Urinary bladder (tissue), 4 donors: ENCODE results near the gene C2orf92. TPM values are rescaled to one million over a fixed set of nuclear protein-coding genes. Genes with fewer than 3 reads are reported as not detected.

Experiments used
- DNase-seq: peaks from one replicate; pipeline ENCODE4 v3.0.0-alpha.2; 2015; ENCODE audit errors: extremely low spot score
- H3K27ac ChIP-seq: one replicate; pipeline ENCODE4 v1.5.1; 2013; ENCODE audit warnings: low read depth, mild to moderate bottlenecking, moderate library complexity
- H3K36me3 ChIP-seq: one replicate; pipeline ENCODE4 v1.6.1; 2013; ENCODE audit warnings: mild to moderate bottlenecking, moderate library complexity; ENCODE audit not compliant: insufficient read depth
- H3K4me1 ChIP-seq: one replicate; pipeline ENCODE4 v1.6.1; 2013; ENCODE audit warnings: mild to moderate bottlenecking, moderate library complexity; ENCODE audit not compliant: insufficient read depth
- H3K4me3 ChIP-seq: one replicate; pipeline ENCODE4 v1.5.1; 2013; ENCODE audit warnings: low read depth, low read length
- WGBS: extraction: QIAGEN DNeasy Blood & Tissue Kit; methylation state at CpG from one replicate; pipeline ENCODE4 v1.1.7; 2013; 5-methylcytosine and 5-hydroxymethylcytosine counted together
- polyA plus RNA-seq: library from polyadenylated mRNA; stranded (reverse); fragments of 200-250 nt; gene quantifications from one replicate; pipeline ENCODE4 v1.2.3, GENCODE V29; 2013
- total RNA-seq: library from RNA; depleted of rRNA; stranded (reverse); fragments of >200 nt; gene quantifications from one replicate; pipeline ENCODE4 v1.2.3, GENCODE V29; 2014
- donor health status: healthy with polysubstance abuse.
- donor health status: healthy.

C2orf92 gene
- total and polyA plus RNA-seq, 2 donors: 1.7 to 11.2 TPM

GRCh38 chr2:97654791-97655190 lies 14.7 kb upstream of the C2orf92 start:
- WGBS: 97% methylated on average over 2 of the region's 2 CpGs
- H3K36me3 ChIP-seq: peaks cover 3% of the 10 kb centered on the region
- no peaks in the 10 kb centered on the region for H3K4me1 ChIP-seq
- H3K27ac ChIP-seq: no peak overlapping the region
- DNase-seq: no peak
- no peak overlapping the region for H3K4me3 ChIP-seq

GRCh38 chr2:97656129-97656755 lies 13.3 kb upstream of the C2orf92 start:
- 92% methylated on average over 7 of the region's 7 CpGs for WGBS
- peaks cover 3% of the 10 kb centered on the region for H3K36me3 ChIP-seq
- no peaks in the 10 kb centered on the region for H3K4me1 ChIP-seq
- DNase-seq: no peak
- no peak overlapping the region for H3K4me3 ChIP-seq
- H3K27ac ChIP-seq: no peak overlapping the region

GRCh38 chr2:97656905-97657587 lies 12.5 kb upstream of the C2orf92 start:
- H3K27ac ChIP-seq: no peak overlapping the region
- H3K4me3 ChIP-seq: no peak overlapping the region
- no peak for DNase-seq
- WGBS: 79% methylated on average over 15 of the region's 15 CpGs
- no peaks in the 10 kb centered on the region for H3K4me1 ChIP-seq
- peaks cover 3% of the 10 kb centered on the region for H3K36me3 ChIP-seq

GRCh38 chr2:97657986-97658690 lies 11.4 kb upstream of the C2orf92 start:
- WGBS: 91% methylated on average over 37 of the region's 37 CpGs
- H3K4me1 ChIP-seq: no peaks in the 10 kb centered on the region
- H3K27ac ChIP-seq: no peak overlapping the region
- H3K36me3 ChIP-seq: peaks cover 3% of the 10 kb centered on the region
- no peak overlapping the region for H3K4me3 ChIP-seq
- no peak for DNase-seq

- peaks cover 3% of the 10 kb centered on the region for H3K36me3 ChIP-seq
- H3K27ac ChIP-seq: no peak overlapping the region
- H3K4me1 ChIP-seq: no peaks in the 10 kb centered on the region
- DNase-seq: no peak
- 75% methylated on average over 13 of the region's 13 CpGs for WGBS
- H3K4me3 ChIP-seq: no peak overlapping the region
Observed at GRCh38 chr2:97658691-97659157, 10.8 kb upstream of the C2orf92 start.

DNA sequence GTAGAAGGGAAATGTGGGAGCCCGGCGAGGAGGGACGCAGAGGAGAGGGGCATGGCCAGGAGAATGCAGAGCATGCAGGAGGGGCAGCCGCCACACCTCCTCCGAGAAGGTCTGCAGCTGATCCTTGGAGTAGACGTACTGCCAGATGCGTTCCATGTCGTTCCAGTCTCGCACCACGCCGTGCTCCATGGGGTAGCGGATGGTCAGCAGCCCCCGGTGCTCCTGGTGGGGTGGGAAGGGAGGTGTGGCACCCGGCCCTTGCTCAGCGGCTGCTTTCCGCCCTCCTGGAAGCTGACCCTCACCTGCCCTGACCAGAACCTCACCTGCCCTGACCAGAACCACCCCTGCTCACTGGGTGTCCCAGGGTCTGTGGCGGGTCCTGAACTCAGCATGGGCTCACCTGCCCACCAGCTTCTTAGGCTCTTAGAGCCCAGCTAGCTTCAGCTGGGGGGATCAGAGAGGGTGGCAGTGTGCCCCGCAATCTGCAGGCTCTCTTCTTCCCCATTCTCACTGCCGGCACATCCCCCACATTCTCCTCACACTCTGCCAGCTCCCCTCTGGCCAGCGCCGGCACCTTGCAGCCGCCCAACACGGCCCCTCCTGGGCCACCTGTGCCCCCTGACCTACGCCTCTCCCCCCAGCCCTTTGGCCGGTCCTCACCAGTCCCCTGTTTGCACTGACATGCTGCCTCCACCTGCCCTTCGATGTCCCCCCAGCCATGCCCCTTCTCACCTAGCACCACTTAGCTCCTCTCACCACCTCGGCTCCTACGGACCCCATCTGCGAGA lies 10.1 kb upstream of the C2orf92 start:
- no peak for DNase-seq
- H3K4me3 ChIP-seq: no peak overlapping the region
- no peak overlapping the region for H3K27ac ChIP-seq
- peaks cover 3% of the 10 kb centered on the region for H3K36me3 ChIP-seq
- WGBS: 88% methylated on average over 29 of the region's 29 CpGs
- H3K4me1 ChIP-seq: no peaks in the 10 kb centered on the region

DNA sequence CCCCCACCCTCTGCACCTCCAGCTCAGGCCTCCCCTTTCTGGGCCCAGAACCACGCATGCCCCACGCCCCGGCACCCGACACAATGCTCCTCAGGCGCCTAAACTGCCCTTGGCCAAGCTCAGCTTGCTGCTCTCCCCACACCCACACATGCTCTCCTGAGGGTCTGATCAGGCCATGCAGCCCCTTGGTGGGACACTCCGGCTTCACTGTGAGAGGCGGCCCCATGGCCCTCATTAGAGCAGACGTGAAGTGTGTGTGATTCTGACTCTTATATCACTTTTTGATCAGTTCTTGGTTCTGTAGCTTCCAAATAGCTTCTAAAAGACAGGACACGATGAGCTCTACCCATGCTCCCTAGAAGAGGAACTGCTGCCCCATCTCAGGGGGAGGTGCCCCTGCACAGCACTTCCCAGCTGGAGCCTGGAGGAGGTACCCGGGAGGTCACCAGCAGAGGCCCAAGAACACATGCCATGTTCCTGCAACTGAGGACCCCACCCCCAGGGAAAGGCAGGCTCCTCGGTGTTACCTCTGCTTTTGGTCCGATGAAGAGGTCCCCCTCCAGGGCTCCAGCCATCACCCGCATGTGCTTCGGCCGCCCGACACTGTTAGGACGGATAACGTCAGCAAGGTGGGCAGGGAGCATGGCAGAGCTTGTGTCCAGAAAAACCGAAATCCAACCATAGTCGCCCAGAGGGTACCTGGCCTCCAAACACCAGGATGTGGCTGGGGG lies 9.3 kb upstream of the C2orf92 start:
- Histone ChIP-seq H3K36me3 (peaks cover 3% of the 10 kb centered on the region), H3K4me3 (no peak overlapping the region), H3K27ac (no peak overlapping the region), H3K4me1 (no peaks in the 10 kb centered on the region)
- whole genome bisulfite sequencing: 94% methylated on average over 20 of the region's 20 CpGs
- DNase-seq: no peak

DNA sequence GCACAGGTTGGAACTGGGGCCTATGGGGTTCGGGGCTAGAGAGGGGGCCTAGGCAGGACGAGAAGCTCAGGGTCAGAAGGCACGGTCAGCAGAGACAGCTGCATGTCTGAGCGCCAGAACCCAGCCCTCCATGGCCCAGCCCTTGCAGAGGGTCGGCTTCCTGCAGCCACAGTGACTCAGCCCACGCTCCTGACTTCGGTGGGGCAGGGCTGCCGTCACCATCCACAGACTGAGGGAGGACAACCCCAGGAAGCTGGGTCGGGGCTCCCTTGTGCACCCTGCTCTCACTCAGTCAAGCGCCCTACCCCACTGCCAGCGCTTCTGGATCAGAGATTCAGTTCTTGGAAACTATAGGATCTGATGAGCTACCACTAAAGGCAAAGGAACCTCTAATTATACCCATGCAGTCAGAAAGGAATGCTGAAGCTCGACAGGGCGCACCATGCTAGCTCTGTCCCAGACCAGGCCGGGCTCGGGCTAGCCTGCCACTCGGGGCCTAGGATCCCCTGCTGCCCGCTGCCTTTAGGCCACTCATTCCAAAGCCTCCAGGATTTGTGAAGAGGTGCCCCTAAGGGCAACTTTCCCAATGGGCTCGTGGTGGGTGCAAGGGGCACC lies 8.6 kb upstream of the C2orf92 start:
- whole genome bisulfite sequencing: 84% methylated on average over 18 of the region's 18 CpGs
- Histone ChIP-seq H3K36me3 (peaks cover 3% of the 10 kb centered on the region), H3K4me3 (no peak overlapping the region), H3K27ac (no peak overlapping the region), H3K4me1 (no peaks in the 10 kb centered on the region)
- no peak for DNase-seq

- Histone ChIP-seq H3K36me3 (peaks cover 3% of the 10 kb centered on the region), H3K27ac (no peak overlapping the region), H3K4me3 (no peak overlapping the region), H3K4me1 (no peaks in the 10 kb centered on the region)
- no peak for DNase-seq
- 87% methylated on average over 6 of the region's 6 CpGs for WGBS
Observed at GRCh38 chr2:97661927-97662326, 7.6 kb upstream of the C2orf92 start.

- Histone ChIP-seq H3K27ac (no peak overlapping the region), H3K36me3 (peaks cover 3% of the 10 kb centered on the region), H3K4me3 (peak overlapping the region; percentile 93), H3K4me1 (no peaks in the 10 kb centered on the region)
- no peak for DNase-seq
- 35% methylated on average over 12 of the region's 12 CpGs for WGBS
Observed at GRCh38 chr2:97662386-97662894, 7.1 kb upstream of the C2orf92 start.

DNA sequence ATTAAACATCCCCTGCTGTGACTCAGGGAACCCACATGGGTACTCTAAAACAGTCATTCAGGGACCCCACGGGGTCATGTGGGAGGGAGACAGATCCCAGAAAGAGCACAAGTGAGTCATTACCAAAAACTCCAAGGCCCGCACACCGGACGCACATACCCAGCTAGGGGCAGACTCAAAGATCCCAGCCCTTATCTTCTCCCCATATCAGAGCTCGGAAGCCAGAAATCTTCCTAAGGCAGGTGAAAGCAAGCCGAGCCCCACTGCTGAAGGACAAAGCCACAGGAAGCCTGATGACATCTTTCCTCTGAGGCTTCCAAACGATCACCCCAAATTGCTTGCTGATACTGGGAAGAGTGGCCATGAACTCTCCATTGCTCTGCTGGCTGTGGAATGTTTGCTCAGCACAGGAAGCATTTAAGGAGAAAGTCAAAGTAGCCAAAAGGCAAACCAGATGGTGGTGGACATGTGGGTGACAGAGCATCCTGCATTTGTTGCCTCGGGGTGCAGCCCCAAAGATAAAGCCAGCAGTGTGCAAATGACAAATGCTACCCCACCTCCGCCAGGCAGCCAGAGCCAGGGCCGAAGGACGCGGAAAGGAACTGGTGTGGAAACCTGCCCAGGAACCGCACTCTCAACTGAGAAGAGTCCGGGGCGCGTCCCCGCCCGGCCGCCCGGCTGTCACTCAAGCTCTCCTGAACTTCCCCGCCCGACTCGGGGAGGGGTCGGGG lies 6.5 kb upstream of the C2orf92 start:
- DNase-seq: peak; percentile 26
- Histone ChIP-seq H3K4me3 (peak overlapping the region; percentile 93), H3K36me3 (peaks cover 3% of the 10 kb centered on the region), H3K4me1 (no peaks in the 10 kb centered on the region), H3K27ac (peak overlapping the region; percentile 94)
- under 1% methylated on average over 24 of the region's 24 CpGs for WGBS

DNA sequence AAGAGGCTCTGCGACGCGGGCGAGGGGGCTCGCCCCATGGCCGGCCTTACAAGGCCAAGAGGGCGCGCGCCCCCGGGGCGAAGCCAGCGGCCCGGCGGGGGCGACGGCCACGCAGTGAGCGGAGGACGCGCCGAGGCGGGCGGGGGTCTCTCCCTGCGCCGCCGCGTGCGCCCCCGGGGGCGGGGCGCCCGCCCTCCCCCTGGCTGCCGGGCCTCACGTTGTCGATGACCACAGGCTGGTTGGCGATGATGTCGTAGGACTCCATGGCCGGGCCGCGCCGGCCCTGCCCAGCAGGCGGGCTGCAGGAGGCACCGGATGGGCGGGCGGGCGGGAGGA lies 5.9 kb upstream of the C2orf92 start:
- Histone ChIP-seq H3K36me3 (peaks cover 1% of the 10 kb centered on the region), H3K4me1 (no peaks in the 10 kb centered on the region), H3K27ac (peak overlapping the region; percentile 94), H3K4me3 (peak overlapping the region; percentile 93)
- no peak for DNase-seq
- under 1% methylated on average over 45 of the region's 46 CpGs for WGBS
